H9 (cell line): ENCODE data around the gene BANP. TPM values are rescaled to one million over a fixed set of nuclear protein-coding genes. Genes with fewer than 3 reads are reported as not detected.

Experiments
- DNase-seq: peaks from one replicate; pipeline ENCODE4 v3.0.0-alpha.2; 2017
- H2AFZ ChIP-seq: one replicate; pipeline ENCODE4 v1.6.1; 2013; ENCODE audit warnings: mild to moderate bottlenecking, low read length, control low read depth, moderate library complexity
- H2AK5ac ChIP-seq: 2 replicates; pipeline ENCODE4 v1.6.1; 2013; ENCODE audit warnings: low read length, control low read depth, mixed read lengths; ENCODE audit not compliant: insufficient read length
- H2BK120ac ChIP-seq: one replicate; pipeline ENCODE4 v1.6.1; 2013; ENCODE audit warnings: low read depth, mild to moderate bottlenecking, low read length, control low read depth, inconsistent platforms; ENCODE audit not compliant: poor library complexity, severe bottlenecking
- H2BK12ac ChIP-seq: 2 replicates; pipeline ENCODE4 v1.6.1; 2013; ENCODE audit warnings: low read length, control low read depth, mixed read lengths, low read depth; ENCODE audit not compliant: insufficient read length
- H2BK15ac ChIP-seq: 2 replicates; pipeline ENCODE4 v1.6.1; 2013; ENCODE audit warnings: low read depth, low read length, control low read depth
- H2BK20ac ChIP-seq: one replicate; pipeline ENCODE4 v1.6.1; 2013; ENCODE audit warnings: low read depth, mild to moderate bottlenecking, low read length, control low read depth, inconsistent platforms; ENCODE audit not compliant: poor library complexity, severe bottlenecking
- H2BK5ac ChIP-seq: 2 replicates; pipeline ENCODE4 v1.6.1; 2013; ENCODE audit warnings: low read length, control low read depth, mixed read lengths; ENCODE audit not compliant: insufficient read length
- H3K14ac ChIP-seq: 2 replicates; pipeline ENCODE4 v1.6.1; 2013; ENCODE audit warnings: low read length, control low read depth; ENCODE audit not compliant: insufficient read depth
- H3K18ac ChIP-seq: 2 replicates; pipeline ENCODE4 v1.6.1; 2013; ENCODE audit warnings: low read depth, mild to moderate bottlenecking, mixed read lengths, low read length, control low read depth; ENCODE audit not compliant: insufficient read length
- H3K23ac ChIP-seq: 2 replicates; pipeline ENCODE4 v1.6.1; 2013; ENCODE audit warnings: low read length, control low read depth, mixed read lengths, low read depth; ENCODE audit not compliant: insufficient read length
- H3K23me2 ChIP-seq: 2 replicates; pipeline ENCODE4 v1.6.1; 2013; ENCODE audit warnings: low read depth, mild to moderate bottlenecking, mixed read lengths, low read length, control low read depth; ENCODE audit not compliant: insufficient read length, poor library complexity, severe bottlenecking
- H3K27ac ChIP-seq: 2 replicates; pipeline ENCODE4 v1.5.1; 2013; ENCODE audit warnings: low read length, control low read depth, mixed read lengths, low read depth; ENCODE audit not compliant: insufficient read length
- H3K27me3 ChIP-seq: 2 replicates; pipeline ENCODE4 v1.6.1; 2013; ENCODE audit warnings: low read length, control low read depth, inconsistent platforms; ENCODE audit not compliant: insufficient read depth
- H3K4ac ChIP-seq: 2 replicates; pipeline ENCODE4 v1.6.1; 2013; ENCODE audit warnings: low read depth, mild to moderate bottlenecking, control low read depth, inconsistent platforms, low read length, moderate library complexity
- H3K4me1 ChIP-seq: 2 replicates; pipeline ENCODE4 v1.6.1; 2013; ENCODE audit warnings: low read length, control low read depth, inconsistent platforms; ENCODE audit not compliant: insufficient read depth
- H3K4me2 ChIP-seq: 2 replicates; pipeline ENCODE4 v1.6.1; 2013; ENCODE audit warnings: low read length, control low read depth, mixed read lengths; ENCODE audit not compliant: insufficient read length, insufficient read depth
- H3K56ac ChIP-seq: 2 replicates; pipeline ENCODE4 v1.6.1; 2013; ENCODE audit warnings: low read depth, mild to moderate bottlenecking, mixed read lengths, low read length, control low read depth; ENCODE audit not compliant: insufficient read length
- H3K79me1 ChIP-seq: 2 replicates; pipeline ENCODE4 v1.6.1; 2013; ENCODE audit warnings: low read depth, mild to moderate bottlenecking, moderate library complexity, low read length, control low read depth, inconsistent platforms; ENCODE audit not compliant: insufficient read depth, poor library complexity, severe bottlenecking
- H3K79me2 ChIP-seq: 2 replicates; pipeline ENCODE4 v1.6.1; 2013; ENCODE audit warnings: low read length, control low read depth, inconsistent platforms; ENCODE audit not compliant: insufficient read depth
- H3K9ac ChIP-seq: 2 replicates; pipeline ENCODE4 v1.6.1; 2013; ENCODE audit warnings: low read length, control low read depth, mixed read lengths; ENCODE audit not compliant: insufficient read length; ENCODE audit errors: extremely low read depth
- H3K9me3 ChIP-seq: one replicate; pipeline ENCODE4 v1.6.1; 2013; ENCODE audit warnings: low read depth, low read length, inconsistent platforms; ENCODE audit not compliant: control insufficient read depth
- H3T11ph ChIP-seq: one replicate; pipeline ENCODE4 v1.6.1; 2013; ENCODE audit warnings: mild to moderate bottlenecking, low read length, control low read depth, inconsistent platforms
- H4K20me1 ChIP-seq: one replicate; pipeline ENCODE4 v1.6.1; 2013; ENCODE audit not compliant: control insufficient read depth, insufficient read length, insufficient read depth
- H4K5ac ChIP-seq: 2 replicates; pipeline ENCODE4 v1.6.1; 2013; ENCODE audit warnings: low read depth, mild to moderate bottlenecking, mixed read lengths, low read length, control low read depth; ENCODE audit not compliant: insufficient read length
- H4K8ac ChIP-seq: replicated peaks from 2 replicates; pipeline ENCODE4 v1.6.1; 2013; ENCODE audit warnings: low read length, control low read depth, mixed read lengths, low read depth; ENCODE audit not compliant: insufficient read length
- H4K91ac ChIP-seq: 2 replicates; pipeline ENCODE4 v1.6.1; 2013; ENCODE audit warnings: low read depth, mild to moderate bottlenecking, moderate library complexity, mixed read lengths, low read length, control low read depth; ENCODE audit not compliant: insufficient read length
- H3K27ac Mint-ChIP-seq, 3 experiments: 2 replicates in 2 of 3; 3 replicates in 1 of 3; pipeline ENCODE4 v1.8.0; 2020 to 2021; ENCODE audit warnings: mixed read lengths in 3 of 3, mild to moderate bottlenecking in 1 of 3, moderate library complexity in 1 of 3
- H3K27me3 Mint-ChIP-seq: 2 replicates; pipeline ENCODE4 v1.8.0; 2021; ENCODE audit warnings: low read depth, mild to moderate bottlenecking, moderate library complexity, mixed read lengths
- H3K36me3 Mint-ChIP-seq, 3 experiments: 2 replicates in 2 of 3; 3 replicates in 1 of 3; pipeline ENCODE4 v1.8.0; 2020 to 2021; ENCODE audit warnings: low read depth in 3 of 3, mixed read lengths in 3 of 3; ENCODE audit not compliant: insufficient read depth in 1 of 3
- H3K4me1 Mint-ChIP-seq, 2 experiments: 2 replicates each; pipeline ENCODE4 v1.8.0; 2020; ENCODE audit warnings: mixed read lengths in 2 of 2
- H3K4me3 Mint-ChIP-seq, 2 experiments: 2 replicates in 1 of 2; 3 replicates in 1 of 2; pipeline ENCODE4 v1.8.0; 2020 to 2021; ENCODE audit warnings: mild to moderate bottlenecking in 2 of 2, mixed read lengths in 2 of 2, moderate library complexity in 1 of 2
- H3K9me3 Mint-ChIP-seq, 2 experiments: 2 replicates in 1 of 2; 3 replicates in 1 of 2; pipeline ENCODE4 v1.8.0; 2020; ENCODE audit warnings: mild to moderate bottlenecking in 2 of 2, mixed read lengths in 2 of 2, moderate library complexity in 1 of 2
- CTCF ChIP-seq: fragments of 200-600 bp; sonication (generic); conservative IDR thresholded peaks from 3 replicates; pipeline ENCODE4 v1.8.0; 2021; ENCODE audit warnings: antibody characterized with exemption, mild to moderate bottlenecking
- WGBS: extraction: QIAGEN DNeasy Blood & Tissue Kit; methylation state at CpG from one replicate; pipeline ENCODE4 v1.1.7; 2013; ENCODE audit warnings: missing lambda C conversion rate, low lambda C conversion rate, mixed read lengths; ENCODE audit not compliant: insufficient read length; ENCODE audit errors: extremely low coverage; 5-methylcytosine and 5-hydroxymethylcytosine counted together
- total RNA-seq: library from RNA; stranded (reverse); gene quantifications from 2 replicates; pipeline ENCODE4 v1.2.1, GENCODE V29; 2021

Gene BANP
- total RNA-seq, 1 experiment from 2014 or later: 24.9 TPM

GRCh38 chr16:88068476-88069396 lies 117.5 kb downstream of the BANP start:
- H3K27ac ChIP-seq: no peak overlapping the region
- H3K56ac ChIP-seq: no peak overlapping the region
- no peaks in the 10 kb centered on the region for H3K4me1 ChIP-seq
- no peaks in the 10 kb centered on the region for H3K27me3 ChIP-seq
- no peaks in the 10 kb centered on the region for H4K20me1 ChIP-seq
- H3K23me2 ChIP-seq: no peaks in the 10 kb centered on the region
- H3K4me2 ChIP-seq: no peak overlapping the region
- DNase-seq: no peak
- peak; percentile 28 for TF ChIP-seq CTCF
- no peaks in the 10 kb centered on the region for H3K79me2 ChIP-seq
- H3K4me1 Mint-ChIP-seq: peaks cover 4 to 6% of the 10 kb centered on the region in 2 experiments
- no peaks in the 10 kb centered on the region for H3K79me1 ChIP-seq
- no CpG with 5 or more reads among the region's 27 CpGs for WGBS
- H3K4ac ChIP-seq: no peak overlapping the region
- no peak overlapping the region for H2BK5ac ChIP-seq
- no peak overlapping the region for H2AK5ac ChIP-seq
- no peak overlapping the region for H4K91ac ChIP-seq
- H3K18ac ChIP-seq: no peak overlapping the region
- no peak overlapping the region for H2BK20ac ChIP-seq
- H3K9me3 ChIP-seq: no peaks in the 10 kb centered on the region
- H3K14ac ChIP-seq: no peak overlapping the region; the same call in 1 of the 2 replicates
- H3T11ph ChIP-seq: no peak overlapping the region
- no peak overlapping the region for H4K8ac ChIP-seq
- H3K23ac ChIP-seq: no peak overlapping the region
- no peaks in the 10 kb centered on the region for H3K27me3 Mint-ChIP-seq
- no peak overlapping the region for H2BK15ac ChIP-seq
- H3K36me3 Mint-ChIP-seq: peaks cover 8 to 24% (median 8%) of the 10 kb centered on the region in 3 experiments; a peak in 6 of 7 replicates
- no peak overlapping the region for H3K4me3 Mint-ChIP-seq
- no peak overlapping the region for H2BK12ac ChIP-seq
- H4K5ac ChIP-seq: no peak overlapping the region
- H2AFZ ChIP-seq: no peak overlapping the region
- no peak overlapping the region for H3K9ac ChIP-seq
- no peaks in the 10 kb centered on the region; a peak in 1 of 5 replicates for H3K9me3 Mint-ChIP-seq
- peak overlapping the region in 1 of 3 experiments; percentile 16; a peak in 2 of 7 replicates for H3K27ac Mint-ChIP-seq
- no peak overlapping the region for H2BK120ac ChIP-seq
